ENCODE results near the gene EFR3B. TPM values are rescaled to one million over a fixed set of nuclear protein-coding genes. Genes with fewer than 3 reads are reported as not detected.
A peak's percentile ranks its signal among the peaks of the same experiment; 100 is the strongest.

Gene EFR3B
- total and polyA plus RNA-seq, 2 experiments from 2014 or later, result 9.0 to 10.0 TPM

- Histone ChIP-seq H3K4me3 (no peak overlapping the region), H3K9me3 (ENCODE audit: low read depth) (no peaks in the 10 kb centered on the region), H3K27ac (no peak overlapping the region), H3K4me1 (ENCODE audit: low read depth) (no peaks in the 10 kb centered on the region), H3K27me3 (no peaks in the 10 kb centered on the region), H3K36me3 (no peaks in the 10 kb centered on the region)
- TF ChIP-seq, protein P1, sequence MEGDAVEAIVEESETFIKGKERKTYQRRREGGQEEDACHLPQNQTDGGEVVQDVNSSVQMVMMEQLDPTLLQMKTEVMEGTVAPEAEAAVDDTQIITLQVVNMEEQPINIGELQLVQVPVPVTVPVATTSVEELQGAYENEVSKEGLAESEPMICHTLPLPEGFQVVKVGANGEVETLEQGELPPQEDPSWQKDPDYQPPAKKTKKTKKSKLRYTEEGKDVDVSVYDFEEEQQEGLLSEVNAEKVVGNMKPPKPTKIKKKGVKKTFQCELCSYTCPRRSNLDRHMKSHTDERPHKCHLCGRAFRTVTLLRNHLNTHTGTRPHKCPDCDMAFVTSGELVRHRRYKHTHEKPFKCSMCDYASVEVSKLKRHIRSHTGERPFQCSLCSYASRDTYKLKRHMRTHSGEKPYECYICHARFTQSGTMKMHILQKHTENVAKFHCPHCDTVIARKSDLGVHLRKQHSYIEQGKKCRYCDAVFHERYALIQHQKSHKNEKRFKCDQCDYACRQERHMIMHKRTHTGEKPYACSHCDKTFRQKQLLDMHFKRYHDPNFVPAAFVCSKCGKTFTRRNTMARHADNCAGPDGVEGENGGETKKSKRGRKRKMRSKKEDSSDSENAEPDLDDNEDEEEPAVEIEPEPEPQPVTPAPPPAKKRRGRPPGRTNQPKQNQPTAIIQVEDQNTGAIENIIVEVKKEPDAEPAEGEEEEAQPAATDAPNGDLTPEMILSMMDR (IDR thresholded peaks at IDR 0.05; ENCODE audit: low read depth, low read length), result no peak
- no peak for DNase-seq (ENCODE audit: low read depth in 1 of 2, low spot score in 1 of 2)
Measured at GRCh38 chr2:25188405-25188804, 146.5 kb downstream of the EFR3B start.

DNA sequence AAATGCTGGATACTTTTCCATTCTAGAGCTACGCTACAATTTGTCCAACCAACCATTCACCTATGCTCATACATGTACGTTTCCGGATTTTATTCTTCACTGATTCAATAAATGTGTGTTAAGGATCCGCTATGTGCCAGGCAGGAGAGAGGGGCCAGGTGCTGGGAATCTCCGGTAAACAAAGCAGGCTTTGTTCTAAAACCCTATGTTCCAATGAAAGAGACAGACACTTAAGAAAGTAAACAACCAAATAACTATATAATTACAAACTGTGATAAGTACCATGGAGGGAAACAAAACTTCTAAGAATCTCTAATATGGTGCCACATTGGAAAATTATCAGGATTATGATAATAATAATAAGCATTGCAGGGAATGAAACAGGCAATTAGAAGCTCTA, 148.7 kb downstream of the EFR3B start:
- no peak overlapping the region for H3K27ac ChIP-seq
- TF ChIP-seq, protein P1 (IDR thresholded peaks at IDR 0.05; ENCODE audit: low read depth, low read length), result no peak
- DNase-seq (ENCODE audit: low read depth in 1 of 2, low spot score in 1 of 2), result no peak
- no peak overlapping the region for H3K4me3 ChIP-seq
- H3K36me3 ChIP-seq, result no peaks in the 10 kb centered on the region
- H3K27me3 ChIP-seq, result no peaks in the 10 kb centered on the region
- no peaks in the 10 kb centered on the region for H3K4me1 ChIP-seq (ENCODE audit: low read depth)
- H3K9me3 ChIP-seq (ENCODE audit: low read depth), result no peaks in the 10 kb centered on the region

GRCh38 chr2:25194576-25195122, 152.8 kb downstream of the EFR3B start:
- no peaks in the 10 kb centered on the region for H3K27me3 ChIP-seq
- TF ChIP-seq, protein P1 (IDR thresholded peaks at IDR 0.05; ENCODE audit: low read depth, low read length), result no peak
- no peak overlapping the region for H3K4me3 ChIP-seq
- no peaks in the 10 kb centered on the region for H3K36me3 ChIP-seq
- H3K9me3 ChIP-seq (ENCODE audit: low read depth), result no peaks in the 10 kb centered on the region
- H3K27ac ChIP-seq, result no peak overlapping the region
- no peak for DNase-seq (ENCODE audit: low read depth in 1 of 2, low spot score in 1 of 2)
- H3K4me1 ChIP-seq (ENCODE audit: low read depth), result no peaks in the 10 kb centered on the region

DNA sequence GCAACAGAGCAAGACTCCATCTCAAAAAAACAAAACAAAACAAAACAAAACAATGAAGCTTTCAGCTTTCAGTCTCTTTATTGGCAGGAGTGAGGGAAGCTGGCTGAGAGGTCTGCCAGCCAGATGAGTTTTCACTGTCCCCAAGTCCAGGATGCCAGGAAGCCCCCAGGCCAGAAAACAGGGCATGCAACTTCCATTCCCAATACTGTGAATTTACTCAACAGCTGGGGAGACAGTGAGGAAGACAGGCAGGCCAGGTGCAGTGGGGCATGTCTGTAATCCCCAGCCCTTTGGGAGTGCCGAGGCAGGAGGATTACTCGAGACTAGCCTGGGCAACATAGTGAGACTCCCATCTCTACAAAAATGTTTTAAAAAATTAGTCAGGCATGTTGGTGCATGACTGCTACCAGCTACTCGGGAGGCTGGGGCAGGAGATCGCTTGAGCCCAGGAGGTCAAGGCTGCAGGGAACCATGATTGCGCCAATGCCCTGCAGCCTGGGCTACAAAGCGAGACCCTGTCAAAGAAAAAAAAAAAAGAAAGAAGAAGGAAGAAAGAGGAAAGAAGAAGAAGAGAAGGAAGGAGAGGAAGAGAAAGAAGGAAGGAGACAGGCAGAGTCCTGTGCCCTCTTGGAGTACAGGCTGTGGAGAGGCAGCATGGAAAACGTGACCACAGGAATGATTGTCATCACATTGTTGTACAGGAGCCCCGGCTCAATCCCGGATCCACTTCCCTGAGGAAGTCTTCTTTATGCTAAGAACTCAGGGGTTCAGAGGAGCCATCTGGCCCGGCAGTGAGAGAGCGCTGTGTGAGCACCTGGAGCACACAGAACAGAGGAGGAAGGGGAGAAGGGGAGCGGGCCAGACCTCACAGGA, 155.7 kb downstream of the EFR3B start:
- DNase-seq (ENCODE audit: low read depth in 1 of 2, low spot score in 1 of 2), result peak; percentile 38 to 47
- no peak overlapping the region for H3K27ac ChIP-seq
- H3K36me3 ChIP-seq, result no peaks in the 10 kb centered on the region
- TF ChIP-seq, protein P1 (IDR thresholded peaks at IDR 0.05; ENCODE audit: low read depth, low read length), result no peak
- no peaks in the 10 kb centered on the region for H3K9me3 ChIP-seq (ENCODE audit: low read depth)
- H3K4me1 ChIP-seq (ENCODE audit: low read depth), result no peaks in the 10 kb centered on the region
- no peaks in the 10 kb centered on the region for H3K27me3 ChIP-seq
- no peak overlapping the region for H3K4me3 ChIP-seq

GRCh38 chr2:25198209-25198525, 156.3 kb downstream of the EFR3B start:
- Histone ChIP-seq H3K4me3 (no peak overlapping the region), H3K36me3 (no peaks in the 10 kb centered on the region), H3K27me3 (no peaks in the 10 kb centered on the region), H3K4me1 (ENCODE audit: low read depth) (no peaks in the 10 kb centered on the region), H3K9me3 (ENCODE audit: low read depth) (no peaks in the 10 kb centered on the region), H3K27ac (no peak overlapping the region)
- DNase-seq (ENCODE audit: low read depth in 1 of 2, low spot score in 1 of 2), result no peak
- TF ChIP-seq, protein P1 (IDR thresholded peaks at IDR 0.05; ENCODE audit: low read depth, low read length), result no peak

All from cardiac muscle cell (in vitro differentiated cells and primary cell).